ENCODE results near the gene PHAX. TPM values are rescaled to one million over a fixed set of nuclear protein-coding genes. Genes with fewer than 3 reads are reported as not detected.

PHAX gene
- total RNA-seq, 1 experiment from 2014 or later, result 24.5 TPM

DNA sequence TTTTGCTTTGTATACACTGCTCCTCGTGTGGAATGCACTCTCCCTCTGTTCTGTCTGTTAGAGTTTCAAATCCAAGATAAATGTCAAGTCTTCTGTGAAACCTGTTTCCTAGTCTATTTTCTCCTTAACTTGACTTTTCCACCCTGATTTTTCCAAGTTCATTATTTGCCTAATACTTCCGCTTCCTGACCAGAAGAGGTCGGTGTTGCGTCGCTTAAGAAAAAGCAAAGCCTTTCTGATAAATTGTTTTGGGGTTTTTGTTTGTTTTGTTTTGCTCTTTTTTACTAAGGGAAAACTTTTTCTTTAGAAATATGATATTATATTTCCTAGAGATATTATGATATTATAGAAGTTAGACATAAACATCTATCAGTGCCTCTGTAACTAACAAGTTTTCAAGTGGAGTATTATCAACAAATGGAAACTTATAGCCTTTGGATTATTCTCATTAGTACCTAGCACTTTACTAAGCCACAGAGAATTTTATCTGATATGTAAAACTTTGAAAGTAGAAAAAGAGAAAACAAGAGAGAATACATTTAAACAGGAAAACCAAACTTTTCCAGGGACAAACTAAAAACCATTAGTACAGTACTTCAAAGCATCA, 55.8 kb downstream of the PHAX start:
- peak overlapping the region; percentile 87 for H2AFZ ChIP-seq (ENCODE audit: low read depth, low read length, poor library complexity, severe bottlenecking)
- no peaks in the 10 kb centered on the region for H3K9me2 ChIP-seq (ENCODE audit: insufficient read depth)
- ChIA-PET POLR2A (interaction anchor here (0.6 to 0.9 kb wide), 2 partner anchors 122 to 835 kb away, joined by 3 read pairs; no protein-coding TSS in a partner anchor), RAD21 (ENCODE audit: low non-redundant PET in 1 of 2, low total read pairs in 2 of 2, uncharacterized antibody in 2 of 2, unreplicated experiment in 2 of 2) (no interaction called here), CTCF (interaction anchor here (1.2 kb wide), 1 partner anchor 121 kb away, joined by 3 read pairs; no protein-coding TSS in a partner anchor)
- no peaks in the 10 kb centered on the region for H3K36me3 ChIP-seq (ENCODE audit: control insufficient read depth in 1 of 2, insufficient read depth in 2 of 2, low read length in 2 of 2)
- TF ChIP-seq, protein P1, sequence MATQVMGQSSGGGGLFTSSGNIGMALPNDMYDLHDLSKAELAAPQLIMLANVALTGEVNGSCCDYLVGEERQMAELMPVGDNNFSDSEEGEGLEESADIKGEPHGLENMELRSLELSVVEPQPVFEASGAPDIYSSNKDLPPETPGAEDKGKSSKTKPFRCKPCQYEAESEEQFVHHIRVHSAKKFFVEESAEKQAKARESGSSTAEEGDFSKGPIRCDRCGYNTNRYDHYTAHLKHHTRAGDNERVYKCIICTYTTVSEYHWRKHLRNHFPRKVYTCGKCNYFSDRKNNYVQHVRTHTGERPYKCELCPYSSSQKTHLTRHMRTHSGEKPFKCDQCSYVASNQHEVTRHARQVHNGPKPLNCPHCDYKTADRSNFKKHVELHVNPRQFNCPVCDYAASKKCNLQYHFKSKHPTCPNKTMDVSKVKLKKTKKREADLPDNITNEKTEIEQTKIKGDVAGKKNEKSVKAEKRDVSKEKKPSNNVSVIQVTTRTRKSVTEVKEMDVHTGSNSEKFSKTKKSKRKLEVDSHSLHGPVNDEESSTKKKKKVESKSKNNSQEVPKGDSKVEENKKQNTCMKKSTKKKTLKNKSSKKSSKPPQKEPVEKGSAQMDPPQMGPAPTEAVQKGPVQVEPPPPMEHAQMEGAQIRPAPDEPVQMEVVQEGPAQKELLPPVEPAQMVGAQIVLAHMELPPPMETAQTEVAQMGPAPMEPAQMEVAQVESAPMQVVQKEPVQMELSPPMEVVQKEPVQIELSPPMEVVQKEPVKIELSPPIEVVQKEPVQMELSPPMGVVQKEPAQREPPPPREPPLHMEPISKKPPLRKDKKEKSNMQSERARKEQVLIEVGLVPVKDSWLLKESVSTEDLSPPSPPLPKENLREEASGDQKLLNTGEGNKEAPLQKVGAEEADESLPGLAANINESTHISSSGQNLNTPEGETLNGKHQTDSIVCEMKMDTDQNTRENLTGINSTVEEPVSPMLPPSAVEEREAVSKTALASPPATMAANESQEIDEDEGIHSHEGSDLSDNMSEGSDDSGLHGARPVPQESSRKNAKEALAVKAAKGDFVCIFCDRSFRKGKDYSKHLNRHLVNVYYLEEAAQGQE (IDR thresholded peaks at IDR 0.05; ENCODE audit: low read depth), result no peak
- no peak for TF ChIP-seq CEBPB (IDR thresholded peaks at IDR 0.05; ENCODE audit: low read depth)
- TF ChIP-seq POLR2A (IDR thresholded peaks at IDR 0.05; ENCODE audit: borderline replicate concordance, extremely low read depth, insufficient read depth, insufficient read length), result no peak
- TF ChIP-seq, protein P2, sequence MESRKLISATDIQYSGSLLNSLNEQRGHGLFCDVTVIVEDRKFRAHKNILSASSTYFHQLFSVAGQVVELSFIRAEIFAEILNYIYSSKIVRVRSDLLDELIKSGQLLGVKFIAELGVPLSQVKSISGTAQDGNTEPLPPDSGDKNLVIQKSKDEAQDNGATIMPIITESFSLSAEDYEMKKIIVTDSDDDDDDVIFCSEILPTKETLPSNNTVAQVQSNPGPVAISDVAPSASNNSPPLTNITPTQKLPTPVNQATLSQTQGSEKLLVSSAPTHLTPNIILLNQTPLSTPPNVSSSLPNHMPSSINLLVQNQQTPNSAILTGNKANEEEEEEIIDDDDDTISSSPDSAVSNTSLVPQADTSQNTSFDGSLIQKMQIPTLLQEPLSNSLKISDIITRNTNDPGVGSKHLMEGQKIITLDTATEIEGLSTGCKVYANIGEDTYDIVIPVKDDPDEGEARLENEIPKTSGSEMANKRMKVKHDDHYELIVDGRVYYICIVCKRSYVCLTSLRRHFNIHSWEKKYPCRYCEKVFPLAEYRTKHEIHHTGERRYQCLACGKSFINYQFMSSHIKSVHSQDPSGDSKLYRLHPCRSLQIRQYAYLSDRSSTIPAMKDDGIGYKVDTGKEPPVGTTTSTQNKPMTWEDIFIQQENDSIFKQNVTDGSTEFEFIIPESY (IDR thresholded peaks at IDR 0.05; ENCODE audit: extremely low read depth, insufficient replicate concordance, low read length), result no peak
- no peak for TF ChIP-seq EZH2phosphoT487 (IDR thresholded peaks at IDR 0.05; ENCODE audit: borderline replicate concordance)
- TF ChIP-seq ELF1 (IDR thresholded peaks at IDR 0.05; ENCODE audit: borderline replicate concordance, low read depth), result no peak
- no peak for TF ChIP-seq EZH2 (IDR thresholded peaks at IDR 0.05)
- TF ChIP-seq ZFX (IDR thresholded peaks at IDR 0.05), result no peak
- no peak for TF ChIP-seq ZNF274 (IDR thresholded peaks at IDR 0.05; ENCODE audit: low read depth, low read length)
- TF ChIP-seq, protein P3, sequence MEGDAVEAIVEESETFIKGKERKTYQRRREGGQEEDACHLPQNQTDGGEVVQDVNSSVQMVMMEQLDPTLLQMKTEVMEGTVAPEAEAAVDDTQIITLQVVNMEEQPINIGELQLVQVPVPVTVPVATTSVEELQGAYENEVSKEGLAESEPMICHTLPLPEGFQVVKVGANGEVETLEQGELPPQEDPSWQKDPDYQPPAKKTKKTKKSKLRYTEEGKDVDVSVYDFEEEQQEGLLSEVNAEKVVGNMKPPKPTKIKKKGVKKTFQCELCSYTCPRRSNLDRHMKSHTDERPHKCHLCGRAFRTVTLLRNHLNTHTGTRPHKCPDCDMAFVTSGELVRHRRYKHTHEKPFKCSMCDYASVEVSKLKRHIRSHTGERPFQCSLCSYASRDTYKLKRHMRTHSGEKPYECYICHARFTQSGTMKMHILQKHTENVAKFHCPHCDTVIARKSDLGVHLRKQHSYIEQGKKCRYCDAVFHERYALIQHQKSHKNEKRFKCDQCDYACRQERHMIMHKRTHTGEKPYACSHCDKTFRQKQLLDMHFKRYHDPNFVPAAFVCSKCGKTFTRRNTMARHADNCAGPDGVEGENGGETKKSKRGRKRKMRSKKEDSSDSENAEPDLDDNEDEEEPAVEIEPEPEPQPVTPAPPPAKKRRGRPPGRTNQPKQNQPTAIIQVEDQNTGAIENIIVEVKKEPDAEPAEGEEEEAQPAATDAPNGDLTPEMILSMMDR (IDR thresholded peaks at IDR 0.05 in 2 of 3, conservative IDR thresholded peaks at IDR 0.05 in 1 of 3; ENCODE audit: borderline replicate concordance in 1 of 3, insufficient read depth in 1 of 3, low read depth in 2 of 3, low read length in 2 of 3), result peak; percentile 83 to 87 (median 86)
- TF ChIP-seq FOSL1 (IDR thresholded peaks at IDR 0.05; ENCODE audit: low read depth), result 0 out of 2 replicates have a peak, but pooled peaks have one; percentile 14
- TF ChIP-seq, protein P4, sequence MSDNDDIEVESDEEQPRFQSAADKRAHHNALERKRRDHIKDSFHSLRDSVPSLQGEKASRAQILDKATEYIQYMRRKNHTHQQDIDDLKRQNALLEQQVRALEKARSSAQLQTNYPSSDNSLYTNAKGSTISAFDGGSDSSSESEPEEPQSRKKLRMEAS (IDR thresholded peaks at IDR 0.05), result no peak
- no peak for TF ChIP-seq POLR2AphosphoS5 (IDR thresholded peaks at IDR 0.05; ENCODE audit: low read depth, low read length)
- TF ChIP-seq SRF (IDR thresholded peaks at IDR 0.05; ENCODE audit: low read depth), result no peak
- TF ChIP-seq YY1 (IDR thresholded peaks at IDR 0.05; ENCODE audit: extremely low read depth, insufficient replicate concordance, low read depth, low read length), result no peak
- no peak for TF ChIP-seq SP1 (IDR thresholded peaks at IDR 0.05; ENCODE audit: low read depth)
- peak; percentile 92 for TF ChIP-seq RAD21 (IDR thresholded peaks at IDR 0.05; ENCODE audit: low read depth)
- TF ChIP-seq EGR1 (IDR thresholded peaks at IDR 0.05; ENCODE audit: low read depth), result no peak
- TF ChIP-seq, protein P5, sequence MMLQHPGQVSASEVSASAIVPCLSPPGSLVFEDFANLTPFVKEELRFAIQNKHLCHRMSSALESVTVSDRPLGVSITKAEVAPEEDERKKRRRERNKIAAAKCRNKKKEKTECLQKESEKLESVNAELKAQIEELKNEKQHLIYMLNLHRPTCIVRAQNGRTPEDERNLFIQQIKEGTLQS (IDR thresholded peaks at IDR 0.05), result no peak
- no peak for TF ChIP-seq JUND (IDR thresholded peaks at IDR 0.05)
- no peak overlapping the region for H3K4me2 ChIP-seq (ENCODE audit: low read length)
- no peak overlapping the region for H3K27ac ChIP-seq (ENCODE audit: low read depth, low read length)
- DNase-seq (ENCODE audit: low read depth, low spot score) (peak; percentile 31), ATAC-seq (no peak)
- H4K20me1 ChIP-seq (ENCODE audit: insufficient read depth), result no peaks in the 10 kb centered on the region
- H3K9ac ChIP-seq (ENCODE audit: low read length), result no peak overlapping the region
- H3K79me2 ChIP-seq (ENCODE audit: insufficient read depth, low read length), result no peaks in the 10 kb centered on the region
- no peak overlapping the region for H3K4me3 ChIP-seq (replicated peaks in 1 of 2; ENCODE audit: low read depth in 1 of 2, low read length in 2 of 2)
- intact Hi-C loops (cut with micrococcal nuclease), result loop anchor here (1.0 to 10.0 kb wide), 7 partner anchors 124 to 836 kb away; no protein-coding TSS in a partner anchor
- no peaks in the 10 kb centered on the region for H3K4me1 ChIP-seq (ENCODE audit: control insufficient read depth in 1 of 2, insufficient read depth in 2 of 2, low read length in 2 of 2)
- no peaks in the 10 kb centered on the region for H3K9me3 ChIP-seq (ENCODE audit: control insufficient read depth in 1 of 2, insufficient read depth in 1 of 2, low read depth in 1 of 2, low read length in 2 of 2)
- H3K27me3 ChIP-seq (ENCODE audit: insufficient read depth, low read length), result no peaks in the 10 kb centered on the region
- BruUV-seq (replicated peaks), result no TSS peak
